DOHH2 (cell line): Measurements from ENCODE around the gene ZBTB25.

Experiments
- H3F3A ChIP-seq: fragments of 200-600 bp; sonication (generic), shearing (Covaris generic); 2 replicates; pipeline ENCODE4 v1.6.0; 2016; ENCODE audit warnings: antibody characterized with exemption, mild to moderate bottlenecking; ENCODE audit not compliant: control insufficient read depth, insufficient read depth
- H3K27ac ChIP-seq: fragments of 200-600 bp; sonication (generic); 2 replicates; pipeline ENCODE4 v1.5.1; 2014; ENCODE audit warnings: low read depth, mild to moderate bottlenecking, low read length, moderate library complexity
- H3K27me3 ChIP-seq: fragments of 200-600 bp; sonication (generic); 2 replicates; pipeline ENCODE4 v1.6.1; 2014; ENCODE audit warnings: mild to moderate bottlenecking, low read length, mixed read lengths; ENCODE audit not compliant: control insufficient read depth
- H3K36me3 ChIP-seq: fragments of 200-600 bp; sonication (generic); 2 replicates; pipeline ENCODE4 v1.6.1; 2014; ENCODE audit warnings: mild to moderate bottlenecking, low read length, moderate library complexity, mixed read lengths; ENCODE audit not compliant: control insufficient read depth
- H3K4me1 ChIP-seq: fragments of 200-600 bp; sonication (generic); 2 replicates; pipeline ENCODE4 v1.6.1; 2014; ENCODE audit warnings: mild to moderate bottlenecking, low read length, mixed read lengths; ENCODE audit not compliant: control insufficient read depth
- H3K4me2 ChIP-seq: fragments of 200-600 bp; sonication (generic); 2 replicates; pipeline ENCODE4 v1.6.0; 2014; ENCODE audit warnings: mild to moderate bottlenecking, low read length, moderate library complexity
- H3K4me3 ChIP-seq: fragments of 200-600 bp; sonication (generic); 2 replicates; pipeline ENCODE4 v1.5.1; 2014; ENCODE audit warnings: mild to moderate bottlenecking, low read length, mixed read lengths
- H3K79me2 ChIP-seq: fragments of 200-600 bp; sonication (generic); 2 replicates; pipeline ENCODE4 v1.6.1; 2014; ENCODE audit warnings: mild to moderate bottlenecking, low read length, mixed read lengths; ENCODE audit not compliant: control insufficient read depth
- H3K9me2 ChIP-seq: fragments of 200-600 bp; sonication (generic); replicated peaks from 2 replicates; pipeline ENCODE4 v1.6.1; 2014; ENCODE audit warnings: mild to moderate bottlenecking, low read length, mixed read lengths; ENCODE audit not compliant: control insufficient read depth
- H3K9me3 ChIP-seq: fragments of 200-600 bp; sonication (generic); 2 replicates; pipeline ENCODE4 v1.6.1; 2014; ENCODE audit warnings: antibody characterized with exemption, low read length, mixed read lengths; ENCODE audit not compliant: control insufficient read depth, insufficient read depth
- H4K20me1 ChIP-seq: fragments of 200-600 bp; sonication (generic); 2 replicates; pipeline ENCODE4 v1.6.0; 2014; ENCODE audit warnings: low read depth, mild to moderate bottlenecking, antibody characterized with exemption, low read length, moderate library complexity; ENCODE audit not compliant: control insufficient read depth, insufficient read depth
- CTCF ChIP-seq: fragments of 200-600 bp; sonication (generic); IDR thresholded peaks from one replicate; pipeline ENCODE4 v1.5.1; 2014; ENCODE audit warnings: antibody characterized with exemption, mild to moderate bottlenecking, low read depth, low read length; ENCODE audit not compliant: poor library complexity, severe bottlenecking
- EZH2phosphoT487 ChIP-seq: fragments of 200-600 bp; sonication (generic); IDR thresholded peaks from 2 replicates; pipeline ENCODE4 v1.6.1; 2017; ENCODE audit warnings: borderline replicate concordance, mild to moderate bottlenecking, antibody characterized with exemption, low read length, moderate library complexity, mixed read lengths

Gene ZBTB25

GRCh38 chr14:64438181-64438841, 65.3 kb downstream of the ZBTB25 start:
- Histone ChIP-seq H3K27me3 (no peaks in the 10 kb centered on the region), H3K9me3 (no peaks in the 10 kb centered on the region), H3K79me2 (no peaks in the 10 kb centered on the region), H3K9me2 (no peaks in the 10 kb centered on the region), H4K20me1 (no peaks in the 10 kb centered on the region), H3K4me2 (no peak overlapping the region), H3K4me1 (no peaks in the 10 kb centered on the region), H3K27ac (no peak overlapping the region), H3F3A (0 out of 2 replicates have a peak, but pooled peaks cover 4% of the 10 kb centered on the region), H3K4me3 (no peak overlapping the region), H3K36me3 (peaks cover 90% of the 10 kb centered on the region)
- TF ChIP-seq EZH2phosphoT487 = no peak
- no peak for TF ChIP-seq CTCF

GRCh38 chr14:64434528-64434927, 69.1 kb downstream of the ZBTB25 start:
- Histone ChIP-seq H3K27ac (no peak overlapping the region), H3K36me3 (peaks cover 96% of the 10 kb centered on the region), H3K9me3 (no peaks in the 10 kb centered on the region), H3K4me1 (no peaks in the 10 kb centered on the region), H3K4me2 (no peak overlapping the region), H3F3A (peaks cover 8% of the 10 kb centered on the region; the same call in 1 of the 2 replicates), H3K27me3 (no peaks in the 10 kb centered on the region), H4K20me1 (no peaks in the 10 kb centered on the region), H3K79me2 (no peaks in the 10 kb centered on the region), H3K4me3 (no peak overlapping the region), H3K9me2 (no peaks in the 10 kb centered on the region)
- TF ChIP-seq EZH2phosphoT487 (no peak), CTCF (no peak)

GRCh38 chr14:64423987-64424386, 79.7 kb downstream of the ZBTB25 start:
- no peaks in the 10 kb centered on the region for H3K9me2 ChIP-seq
- no peaks in the 10 kb centered on the region for H3K4me1 ChIP-seq
- no peaks in the 10 kb centered on the region for H3K79me2 ChIP-seq
- H3K27me3 ChIP-seq = no peaks in the 10 kb centered on the region
- H3K36me3 ChIP-seq = peaks cover 88% of the 10 kb centered on the region
- TF ChIP-seq CTCF (no peak), EZH2phosphoT487 (no peak)
- no peak overlapping the region for H3K4me3 ChIP-seq
- H3K4me2 ChIP-seq = no peak overlapping the region
- H4K20me1 ChIP-seq = 0 out of 2 replicates have a peak, but pooled peaks cover 3% of the 10 kb centered on the region
- H3K9me3 ChIP-seq = no peaks in the 10 kb centered on the region
- no peaks in the 10 kb centered on the region for H3F3A ChIP-seq
- no peak overlapping the region for H3K27ac ChIP-seq
